HL-60 (cell line): ENCODE measurements around the gene RFTN1.

ENCODE experiments used
- DNase-seq, 2 experiments: peaks; one replicate each; pipeline ENCODE4 v3.0.0-alpha.2; 2010 to 2020; ENCODE audit warnings: low read depth in 1 of 2, low spot score in 1 of 2
- H3K27ac ChIP-seq: fragments of 250-450 bp; sonication (Bioruptor Pico); replicated peaks from 2 replicates; pipeline ENCODE4 v1.5.1; 2020; ENCODE audit warnings: mild to moderate bottlenecking, moderate library complexity
- H3K27me3 ChIP-seq: fragments of 250-450 bp; sonication (Bioruptor Pico); 2 replicates; pipeline ENCODE4 v1.5.1; 2021; ENCODE audit warnings: mild to moderate bottlenecking, moderate library complexity; ENCODE audit not compliant: insufficient read depth, poor library complexity, severe bottlenecking
- H3K4me3 ChIP-seq: replicated peaks from 2 replicates; pipeline ENCODE4 v1.5.1; 2011; ENCODE audit warnings: mild to moderate bottlenecking, control low read depth, low read length; ENCODE audit not compliant: insufficient read depth
- GABPA ChIP-seq: IDR thresholded peaks from 2 replicates; pipeline ENCODE4 v1.6.1; 2012; ENCODE audit warnings: low read depth
- POLR2AphosphoS5 ChIP-seq: IDR thresholded peaks from 2 replicates; pipeline ENCODE4 v1.6.1; 2012; ENCODE audit warnings: low read depth
- SPI1 ChIP-seq: IDR thresholded peaks from 2 replicates; pipeline ENCODE4 v1.6.1; 2012; ENCODE audit warnings: low read depth, mild to moderate bottlenecking, borderline replicate concordance
- TF ChIP-seq, protein P1 (sequence below): IDR thresholded peaks from one replicate; pipeline ENCODE4 v1.5.1; 2011; ENCODE audit warnings: low read length, control low read depth, inconsistent platforms; ENCODE audit not compliant: insufficient read depth
- TF ChIP-seq, protein P2 (sequence below): IDR thresholded peaks from 2 replicates; pipeline ENCODE4 v1.6.1; 2012; ENCODE audit warnings: low read depth; ENCODE audit not compliant: insufficient replicate concordance

The RFTN1 gene

DNA sequence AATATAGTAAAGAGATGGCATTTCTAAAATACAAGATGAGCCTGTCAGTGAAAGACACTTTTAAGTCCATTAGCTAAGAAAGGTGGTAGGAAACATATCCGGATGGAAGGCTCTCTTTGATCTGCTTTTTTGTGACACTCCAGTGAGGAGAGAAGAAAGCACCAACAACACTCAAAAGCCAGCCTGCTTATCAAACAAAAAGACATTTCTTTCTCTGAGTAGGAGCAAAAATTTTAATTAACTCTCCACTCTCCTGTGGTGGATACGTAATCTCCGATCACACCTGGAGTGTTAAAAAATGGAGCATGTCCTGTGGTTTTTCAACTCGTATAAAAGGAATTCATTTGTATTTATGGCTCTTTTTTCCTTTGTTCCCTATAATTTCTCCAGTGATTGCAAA is 183.1 kb downstream of the RFTN1 start:
- H3K27ac ChIP-seq, result no peak overlapping the region
- DNase-seq, result no peak
- TF ChIP-seq, protein P1, sequence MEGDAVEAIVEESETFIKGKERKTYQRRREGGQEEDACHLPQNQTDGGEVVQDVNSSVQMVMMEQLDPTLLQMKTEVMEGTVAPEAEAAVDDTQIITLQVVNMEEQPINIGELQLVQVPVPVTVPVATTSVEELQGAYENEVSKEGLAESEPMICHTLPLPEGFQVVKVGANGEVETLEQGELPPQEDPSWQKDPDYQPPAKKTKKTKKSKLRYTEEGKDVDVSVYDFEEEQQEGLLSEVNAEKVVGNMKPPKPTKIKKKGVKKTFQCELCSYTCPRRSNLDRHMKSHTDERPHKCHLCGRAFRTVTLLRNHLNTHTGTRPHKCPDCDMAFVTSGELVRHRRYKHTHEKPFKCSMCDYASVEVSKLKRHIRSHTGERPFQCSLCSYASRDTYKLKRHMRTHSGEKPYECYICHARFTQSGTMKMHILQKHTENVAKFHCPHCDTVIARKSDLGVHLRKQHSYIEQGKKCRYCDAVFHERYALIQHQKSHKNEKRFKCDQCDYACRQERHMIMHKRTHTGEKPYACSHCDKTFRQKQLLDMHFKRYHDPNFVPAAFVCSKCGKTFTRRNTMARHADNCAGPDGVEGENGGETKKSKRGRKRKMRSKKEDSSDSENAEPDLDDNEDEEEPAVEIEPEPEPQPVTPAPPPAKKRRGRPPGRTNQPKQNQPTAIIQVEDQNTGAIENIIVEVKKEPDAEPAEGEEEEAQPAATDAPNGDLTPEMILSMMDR, result no peak
- TF ChIP-seq GABPA (no peak), SPI1 (no peak), POLR2AphosphoS5 (no peak)
- TF ChIP-seq, protein P2, sequence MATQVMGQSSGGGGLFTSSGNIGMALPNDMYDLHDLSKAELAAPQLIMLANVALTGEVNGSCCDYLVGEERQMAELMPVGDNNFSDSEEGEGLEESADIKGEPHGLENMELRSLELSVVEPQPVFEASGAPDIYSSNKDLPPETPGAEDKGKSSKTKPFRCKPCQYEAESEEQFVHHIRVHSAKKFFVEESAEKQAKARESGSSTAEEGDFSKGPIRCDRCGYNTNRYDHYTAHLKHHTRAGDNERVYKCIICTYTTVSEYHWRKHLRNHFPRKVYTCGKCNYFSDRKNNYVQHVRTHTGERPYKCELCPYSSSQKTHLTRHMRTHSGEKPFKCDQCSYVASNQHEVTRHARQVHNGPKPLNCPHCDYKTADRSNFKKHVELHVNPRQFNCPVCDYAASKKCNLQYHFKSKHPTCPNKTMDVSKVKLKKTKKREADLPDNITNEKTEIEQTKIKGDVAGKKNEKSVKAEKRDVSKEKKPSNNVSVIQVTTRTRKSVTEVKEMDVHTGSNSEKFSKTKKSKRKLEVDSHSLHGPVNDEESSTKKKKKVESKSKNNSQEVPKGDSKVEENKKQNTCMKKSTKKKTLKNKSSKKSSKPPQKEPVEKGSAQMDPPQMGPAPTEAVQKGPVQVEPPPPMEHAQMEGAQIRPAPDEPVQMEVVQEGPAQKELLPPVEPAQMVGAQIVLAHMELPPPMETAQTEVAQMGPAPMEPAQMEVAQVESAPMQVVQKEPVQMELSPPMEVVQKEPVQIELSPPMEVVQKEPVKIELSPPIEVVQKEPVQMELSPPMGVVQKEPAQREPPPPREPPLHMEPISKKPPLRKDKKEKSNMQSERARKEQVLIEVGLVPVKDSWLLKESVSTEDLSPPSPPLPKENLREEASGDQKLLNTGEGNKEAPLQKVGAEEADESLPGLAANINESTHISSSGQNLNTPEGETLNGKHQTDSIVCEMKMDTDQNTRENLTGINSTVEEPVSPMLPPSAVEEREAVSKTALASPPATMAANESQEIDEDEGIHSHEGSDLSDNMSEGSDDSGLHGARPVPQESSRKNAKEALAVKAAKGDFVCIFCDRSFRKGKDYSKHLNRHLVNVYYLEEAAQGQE, result no peak
- H3K4me3 ChIP-seq, result no peak overlapping the region
- no peaks in the 10 kb centered on the region for H3K27me3 ChIP-seq

DNA sequence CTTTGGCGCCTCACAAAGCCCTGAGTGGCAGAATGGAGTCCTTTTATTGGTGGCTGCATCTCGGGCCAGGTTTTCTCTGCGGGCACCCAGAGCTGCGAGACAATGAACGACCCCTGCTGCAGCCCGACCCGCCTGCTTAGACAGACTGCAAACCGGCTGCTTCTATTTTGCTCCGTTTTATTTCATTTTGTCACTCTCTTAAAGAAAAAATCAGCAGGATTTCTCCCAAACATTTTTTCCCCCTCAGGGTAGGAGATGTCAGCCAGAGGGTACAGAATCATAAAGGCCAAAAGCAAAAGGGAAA is 183.7 kb downstream of the RFTN1 start:
- H3K4me3 ChIP-seq, result no peak overlapping the region
- H3K27me3 ChIP-seq, result no peaks in the 10 kb centered on the region
- no peak for DNase-seq
- TF ChIP-seq, protein P1, result no peak
- TF ChIP-seq GABPA (no peak), POLR2AphosphoS5 (no peak), SPI1 (no peak)
- TF ChIP-seq, protein P2, result no peak
- H3K27ac ChIP-seq, result no peak overlapping the region

DNA sequence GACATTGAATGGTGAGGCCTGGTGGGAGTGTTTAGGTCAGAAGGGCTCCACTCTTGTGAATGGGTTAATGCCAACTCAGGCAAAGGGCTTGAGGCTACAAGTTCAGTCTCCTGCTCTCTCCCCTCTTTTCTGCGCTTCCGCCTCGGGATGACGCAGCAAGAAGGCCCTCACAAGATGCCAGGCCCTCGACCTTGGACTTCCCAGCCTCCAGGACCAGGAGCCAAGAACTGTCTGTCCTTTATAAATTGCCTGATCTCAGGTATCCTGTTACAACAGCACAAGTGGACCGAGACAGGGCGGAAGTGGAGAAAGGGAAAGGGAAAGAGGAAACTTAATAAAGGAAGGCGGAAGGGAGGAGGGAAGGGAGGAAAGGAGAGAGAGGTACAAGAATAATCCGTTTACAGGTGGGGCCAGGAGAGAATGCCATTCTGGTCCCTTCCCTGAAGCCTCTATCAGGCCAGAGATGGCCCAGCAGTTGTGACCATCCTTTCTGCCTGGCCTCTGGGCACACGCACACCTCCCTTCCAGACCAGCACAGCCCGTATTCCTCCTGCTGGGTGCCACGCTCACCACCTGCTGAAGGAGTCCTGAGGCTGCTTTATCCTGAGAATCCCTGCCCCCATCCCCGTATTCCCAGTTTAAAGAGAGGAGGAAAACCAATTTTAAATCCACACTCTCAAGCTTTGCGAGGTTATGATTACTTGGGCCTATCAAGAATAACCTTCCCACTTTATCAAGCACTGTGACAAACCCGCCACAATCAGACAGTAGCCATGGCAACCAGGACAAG is 184.3 kb downstream of the RFTN1 start:
- Histone ChIP-seq H3K27me3 (no peaks in the 10 kb centered on the region), H3K4me3 (no peak overlapping the region), H3K27ac (no peak overlapping the region)
- no peak for DNase-seq
- TF ChIP-seq, protein P2, result no peak
- TF ChIP-seq SPI1, result no peak
- no peak for TF ChIP-seq GABPA
- no peak for TF ChIP-seq POLR2AphosphoS5
- TF ChIP-seq, protein P1, result no peak
